HG03442 (cell line): ENCODE data around the gene ST3GAL3.
"Not testable (repeated sequence)": the region's sequence is repeated elsewhere in the genome, so short reads cannot be mapped to it uniquely, and the experiment has no call there.

Source experiments
- ATAC-seq: cut with Tn5 transposase; IDR thresholded peaks from one replicate; pipeline ENCODE4 v1.9.1; 2021; ENCODE audit warnings: mild to moderate bottlenecking, moderate library complexity; ENCODE audit not compliant: unreplicated experiment

The ST3GAL3 gene

DNA sequence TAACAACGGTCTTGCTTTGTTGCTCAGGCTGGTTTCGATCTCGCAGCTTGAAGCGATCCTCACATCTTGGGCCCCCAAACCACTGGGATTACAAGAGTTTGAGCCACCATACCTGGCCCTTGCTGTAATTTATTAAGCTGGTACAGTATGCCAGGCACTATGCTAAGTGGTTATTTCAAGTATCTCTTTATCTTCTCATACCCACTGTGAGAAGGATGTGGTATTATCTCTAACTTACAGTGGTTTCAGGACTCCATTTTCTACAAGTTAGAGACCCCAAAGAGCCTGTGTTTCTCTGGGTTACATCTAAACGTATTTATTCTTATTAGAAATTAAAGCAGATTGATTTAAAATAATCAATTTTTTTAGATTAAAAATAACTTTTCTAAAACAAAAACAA lies 8.1 kb upstream of the ST3GAL3 start:
- no peak for ATAC-seq

- ATAC-seq, result no peak
Observed at GRCh38 chr1:43703836-43704235, 3.5 kb upstream of the ST3GAL3 start.

GRCh38 chr1:43704838-43705237 lies 2.5 kb upstream of the ST3GAL3 start:
- ATAC-seq, result no peak

GRCh38 chr1:43705334-43705733 lies 2.0 kb upstream of the ST3GAL3 start:
- ATAC-seq, result no peak

- no peak for ATAC-seq
Observed at GRCh38 chr1:43705982-43706597, 1.2 kb upstream of the ST3GAL3 start.

- no peak for ATAC-seq
Observed at GRCh38 chr1:43706598-43707189, 642 bp upstream of the ST3GAL3 start.

DNA sequence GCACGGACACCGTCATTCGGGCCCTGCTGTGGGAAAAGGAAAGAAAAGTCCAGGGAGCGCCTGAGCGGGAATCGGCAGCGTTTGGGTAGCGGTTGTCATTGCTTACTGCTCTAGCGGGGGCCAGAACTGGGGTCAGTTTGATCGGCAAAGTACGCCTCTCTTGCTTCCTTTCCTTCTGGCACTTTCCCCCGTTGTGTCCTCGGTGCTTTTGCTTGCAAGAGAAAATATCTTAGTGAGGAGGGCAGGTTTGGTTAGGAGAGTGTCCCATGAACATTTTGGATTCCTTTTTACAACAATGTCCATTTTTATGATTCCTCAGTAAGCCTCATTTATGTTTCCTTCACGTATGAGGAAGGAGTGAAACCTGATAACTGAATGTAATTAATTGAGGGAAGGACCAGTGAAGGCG lies 670 bp downstream of the ST3GAL3 start:
- ATAC-seq, result no peak

DNA sequence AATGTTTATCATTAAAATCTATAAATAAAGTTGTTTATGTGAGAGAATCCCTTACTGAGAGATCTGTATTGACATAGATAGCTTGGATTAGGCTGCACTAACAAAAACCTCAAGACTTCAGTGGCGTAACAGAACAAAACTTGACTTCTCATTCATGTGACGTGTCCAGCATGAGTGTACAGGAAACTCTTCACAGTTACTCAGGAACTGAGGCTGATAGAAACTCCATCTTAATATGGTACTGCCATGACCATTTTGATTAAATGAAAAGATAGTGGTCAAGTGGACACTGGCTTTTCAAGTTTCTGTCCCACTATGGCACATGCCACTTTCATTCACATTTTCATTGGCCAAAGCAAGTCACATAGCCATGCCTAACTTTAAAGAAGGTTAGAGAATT lies 3.7 kb downstream of the ST3GAL3 start:
- no peak for ATAC-seq

DNA sequence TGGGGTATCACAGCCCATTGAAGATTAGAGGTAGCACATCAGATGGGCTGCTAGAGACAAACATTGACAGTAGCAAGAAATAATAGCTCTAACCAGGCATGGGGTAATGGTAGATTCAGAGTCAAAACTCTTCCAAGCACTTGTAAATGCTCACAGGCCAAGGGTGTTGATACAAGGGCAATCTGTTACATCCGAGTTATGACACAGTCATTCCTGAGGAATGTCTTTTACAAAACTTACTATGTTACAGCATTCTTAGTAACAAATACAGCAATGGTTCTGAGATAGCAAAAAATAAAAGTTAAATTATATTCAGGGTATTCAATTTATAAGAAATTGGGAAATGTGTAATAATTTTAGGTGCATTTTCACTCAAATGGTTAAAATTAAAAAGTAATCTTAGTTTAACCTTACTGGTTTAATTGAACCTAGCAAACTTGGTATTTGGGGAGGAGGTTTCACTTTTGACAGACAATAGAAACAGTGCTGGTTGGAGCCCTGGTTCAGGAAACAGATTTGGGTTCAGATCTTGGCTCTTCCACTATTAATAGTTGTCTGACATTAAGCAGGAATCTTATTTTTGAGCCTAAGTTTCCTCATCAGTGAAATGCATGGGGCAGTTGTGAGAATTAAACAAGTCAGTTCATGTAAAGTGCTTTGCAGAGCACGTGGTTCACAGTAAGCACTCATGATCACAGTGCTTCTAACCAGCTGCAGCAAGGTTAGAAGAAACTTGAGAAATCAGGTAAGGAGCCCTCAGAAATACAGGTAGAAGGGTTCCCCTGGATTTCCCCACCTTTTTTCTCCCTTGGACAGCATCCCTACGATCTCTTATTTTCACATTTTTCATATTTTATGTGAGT lies 4.4 kb downstream of the ST3GAL3 start:
- no peak for ATAC-seq

GRCh38 chr1:43716559-43717281 lies 9.4 kb downstream of the ST3GAL3 start:
- no peak for ATAC-seq

GRCh38 chr1:43719063-43719462 lies 11.7 kb downstream of the ST3GAL3 start:
- no peak for ATAC-seq

- not testable (repeated sequence) for ATAC-seq
Observed at GRCh38 chr1:43719670-43720419, 12.5 kb downstream of the ST3GAL3 start.

DNA sequence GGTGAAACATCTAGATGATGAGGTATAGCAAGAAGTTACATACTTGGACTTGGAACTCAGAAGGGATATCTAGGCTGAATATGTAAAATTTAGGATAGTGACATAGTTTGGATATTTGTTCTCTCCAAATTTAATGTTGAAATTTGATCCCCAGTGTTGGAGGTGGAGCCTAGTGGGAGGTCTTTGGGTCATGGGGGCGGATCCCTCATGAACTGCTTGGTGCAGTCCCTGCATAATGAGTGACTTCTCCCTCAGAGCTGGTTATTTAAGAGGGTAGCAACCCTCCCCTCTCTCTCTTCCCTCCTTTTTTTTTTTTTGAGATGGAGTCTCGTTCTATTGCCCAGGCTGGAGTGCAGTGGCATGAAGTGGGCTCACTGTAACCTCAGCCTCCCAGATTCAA lies 15.5 kb downstream of the ST3GAL3 start:
- no peak for ATAC-seq

- no peak for ATAC-seq
Observed at GRCh38 chr1:43729816-43730463, 22.6 kb downstream of the ST3GAL3 start.

DNA sequence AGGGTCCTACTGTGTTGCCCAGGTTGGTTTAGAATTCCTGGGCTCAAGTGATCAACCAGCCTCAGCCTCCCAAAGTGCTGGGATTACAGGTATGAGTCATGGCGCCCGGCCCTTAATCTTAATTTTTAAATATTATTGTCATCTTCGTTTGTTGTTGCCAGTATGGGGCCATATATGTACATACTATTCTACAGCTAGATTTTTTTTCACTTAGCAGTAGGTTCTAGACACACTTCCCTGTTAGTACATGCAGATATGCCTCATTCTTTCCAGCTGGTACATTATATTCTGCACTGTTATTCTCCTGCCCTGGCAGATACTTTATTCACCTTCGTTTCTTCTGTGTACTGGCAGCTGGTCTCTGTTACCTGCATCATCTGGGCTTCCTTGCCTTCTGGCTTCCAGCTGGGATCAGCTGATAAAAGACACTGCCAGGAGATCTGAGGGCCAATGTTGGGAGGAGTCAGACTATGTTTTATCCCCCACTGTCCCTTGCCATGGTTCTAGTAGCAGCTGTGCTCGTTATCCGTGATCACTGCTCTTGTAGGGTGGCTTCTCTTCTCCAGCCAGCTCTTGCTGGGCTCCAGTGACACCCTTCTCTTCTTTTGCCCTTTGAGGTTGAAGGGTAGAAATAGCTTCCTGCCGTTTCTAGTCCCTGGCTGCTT lies 24.7 kb downstream of the ST3GAL3 start:
- ATAC-seq, result no peak

- ATAC-seq, result no peak
Observed at GRCh38 chr1:43736819-43737218, 29.5 kb downstream of the ST3GAL3 start.

DNA sequence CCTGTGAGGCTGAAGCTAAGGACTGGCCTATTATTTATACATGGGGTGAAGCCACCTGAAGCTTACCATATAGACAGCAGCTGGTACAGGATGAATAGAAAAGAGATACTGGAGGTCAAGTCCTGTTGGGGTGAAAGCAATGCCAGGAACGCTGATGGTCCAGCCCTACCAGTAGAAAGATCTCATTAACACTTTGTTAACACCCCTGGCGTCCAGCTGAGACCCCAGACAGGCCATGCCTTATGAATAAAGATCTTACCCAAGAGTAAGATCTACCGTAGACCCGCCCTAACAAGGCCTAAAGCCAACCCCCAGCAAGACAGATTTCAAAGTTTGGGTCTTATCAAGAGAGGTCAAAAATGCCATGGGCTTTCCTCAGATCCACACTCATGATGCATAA lies 34.7 kb downstream of the ST3GAL3 start:
- no peak for ATAC-seq

GRCh38 chr1:43743206-43743605 lies 35.9 kb downstream of the ST3GAL3 start:
- no peak for ATAC-seq

DNA sequence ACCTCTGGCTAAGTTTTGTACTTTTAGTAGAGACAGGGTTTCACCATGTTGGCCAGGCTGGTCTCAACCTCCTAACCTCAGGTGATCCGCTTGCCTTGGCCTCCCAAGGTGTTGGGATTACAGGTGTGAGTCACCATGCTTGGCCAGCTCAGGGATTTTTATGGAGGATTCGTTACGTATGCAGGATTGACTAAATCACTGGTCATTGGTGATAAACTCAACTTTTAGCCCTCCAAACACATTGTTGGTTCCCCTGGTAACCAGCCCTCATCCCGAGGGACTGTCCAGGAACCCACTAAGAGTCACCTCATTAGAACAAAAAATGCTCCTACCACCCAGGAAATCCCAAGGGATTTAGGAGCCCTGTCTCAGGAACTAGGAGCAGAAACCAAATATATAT lies 40.4 kb downstream of the ST3GAL3 start:
- no peak for ATAC-seq

- no peak for ATAC-seq
Observed at GRCh38 chr1:43750083-43750482, 42.7 kb downstream of the ST3GAL3 start.
